Ascending aorta (tissue), 2 donors: ENCODE measurements around the gene TTLL8. TPM values are rescaled to one million over a fixed set of nuclear protein-coding genes. Genes with fewer than 3 reads are reported as not detected.

Experiments
- DNase-seq, 2 donors: peaks; one replicate each; pipeline ENCODE4 v3.0.0-alpha.2; 2019; ENCODE audit warnings: low spot score in 2 of 2
- H3K27ac ChIP-seq, 2 donors: fragments of 200-600 bp; sonication (generic); one replicate each; pipeline ENCODE4 v1.5.1; 2016 to 2017; ENCODE audit warnings: mild to moderate bottlenecking in 1 of 2
- H3K27me3 ChIP-seq: fragments of 200-600 bp; sonication (generic); one replicate; pipeline ENCODE4 v1.5.1; 2017
- H3K36me3 ChIP-seq, 2 donors: fragments of 200-600 bp; sonication (generic); one replicate each; pipeline ENCODE4 v1.5.1; 2016
- H3K4me1 ChIP-seq, 2 donors: fragments of 200-600 bp; sonication (generic); one replicate each; pipeline ENCODE4 v1.5.1; 2016 to 2017; ENCODE audit warnings: mild to moderate bottlenecking in 1 of 2
- H3K4me3 ChIP-seq, 2 donors: fragments of 200-600 bp; sonication (generic); one replicate each; pipeline ENCODE4 v1.5.1; 2016 to 2017; ENCODE audit warnings: mild to moderate bottlenecking in 1 of 2
- H3K9me3 ChIP-seq, 2 donors: fragments of 200-600 bp; sonication (generic); one replicate each; pipeline ENCODE4 v1.5.1; 2016
- intact Hi-C: fragments of 100-400 bp; cut with DNase I; formaldehyde crosslinking; loops from one replicate; pipeline ENCODE4 v1.15.1; 2023
- total RNA-seq: library from RNA; depleted of rRNA; stranded (reverse); fragments of >200 nt; gene quantifications from one replicate; pipeline ENCODE4 v1.1.0, GENCODE V29; 2016
- TF ChIP-seq, protein P1 (sequence below), 3 experiments: fragments of 200-600 bp in 2 of 3; fragments of 450-650 bp in 1 of 3; sonication (generic) in 2 of 3; IDR thresholded peaks; one replicate each; pipeline ENCODE4 v1.5.1; 2016 to 2019; ENCODE audit warnings: antibody characterized with exemption in 3 of 3, mild to moderate bottlenecking in 1 of 3, moderate library complexity in 1 of 3

The TTLL8 gene
- total RNA-seq, 1 donor from 2014 or later, result not detected

DNA sequence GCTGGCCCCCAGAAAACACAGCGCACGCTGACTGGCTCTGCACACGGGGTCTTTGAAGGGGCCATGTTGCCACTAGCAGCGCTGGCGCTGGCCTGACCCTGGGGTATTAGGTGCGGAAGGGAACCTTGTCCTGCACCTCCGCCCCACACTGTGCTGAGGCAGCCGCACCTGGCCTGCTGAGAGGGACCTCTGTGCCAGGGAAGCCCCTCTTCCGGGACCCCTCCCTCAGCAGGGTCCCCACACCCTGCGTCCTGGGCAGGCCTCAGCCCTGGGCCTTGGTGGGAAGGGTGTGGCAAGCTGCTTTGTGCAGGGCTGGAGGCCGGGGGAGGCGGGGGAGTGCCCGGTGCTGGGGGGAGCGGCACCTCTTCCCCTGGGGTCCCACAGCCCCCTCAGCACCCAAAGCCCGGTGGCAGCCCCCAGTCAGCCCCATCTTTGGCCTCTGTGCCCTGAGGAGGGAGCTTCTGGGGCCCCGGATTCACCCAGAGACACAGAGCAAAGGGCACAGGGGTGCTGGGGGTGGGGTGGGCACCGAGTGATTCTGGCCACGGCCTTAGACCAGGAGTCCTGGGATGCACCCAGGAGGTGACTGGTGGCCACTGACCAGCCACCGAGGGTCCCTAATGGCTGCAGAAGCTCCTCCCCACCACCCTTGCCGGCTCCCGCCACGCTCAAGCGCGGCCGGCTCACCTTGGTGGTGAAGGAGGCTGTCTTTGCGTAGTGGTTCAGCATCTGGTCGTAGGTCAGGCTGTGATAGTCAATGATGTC is 11.4 kb downstream of the TTLL8 start:
- TF ChIP-seq, protein P1, sequence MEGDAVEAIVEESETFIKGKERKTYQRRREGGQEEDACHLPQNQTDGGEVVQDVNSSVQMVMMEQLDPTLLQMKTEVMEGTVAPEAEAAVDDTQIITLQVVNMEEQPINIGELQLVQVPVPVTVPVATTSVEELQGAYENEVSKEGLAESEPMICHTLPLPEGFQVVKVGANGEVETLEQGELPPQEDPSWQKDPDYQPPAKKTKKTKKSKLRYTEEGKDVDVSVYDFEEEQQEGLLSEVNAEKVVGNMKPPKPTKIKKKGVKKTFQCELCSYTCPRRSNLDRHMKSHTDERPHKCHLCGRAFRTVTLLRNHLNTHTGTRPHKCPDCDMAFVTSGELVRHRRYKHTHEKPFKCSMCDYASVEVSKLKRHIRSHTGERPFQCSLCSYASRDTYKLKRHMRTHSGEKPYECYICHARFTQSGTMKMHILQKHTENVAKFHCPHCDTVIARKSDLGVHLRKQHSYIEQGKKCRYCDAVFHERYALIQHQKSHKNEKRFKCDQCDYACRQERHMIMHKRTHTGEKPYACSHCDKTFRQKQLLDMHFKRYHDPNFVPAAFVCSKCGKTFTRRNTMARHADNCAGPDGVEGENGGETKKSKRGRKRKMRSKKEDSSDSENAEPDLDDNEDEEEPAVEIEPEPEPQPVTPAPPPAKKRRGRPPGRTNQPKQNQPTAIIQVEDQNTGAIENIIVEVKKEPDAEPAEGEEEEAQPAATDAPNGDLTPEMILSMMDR (IDR thresholded peaks at IDR 0.05), result no peak
- H3K27ac ChIP-seq, result no peak overlapping the region
- no peaks in the 10 kb centered on the region for H3K4me1 ChIP-seq
- intact Hi-C loops, result no loop called here
- H3K36me3 ChIP-seq, result no peaks in the 10 kb centered on the region
- H3K9me3 ChIP-seq, result no peaks in the 10 kb centered on the region
- no peak for DNase-seq
- no peaks in the 10 kb centered on the region for H3K27me3 ChIP-seq
- H3K4me3 ChIP-seq, result no peak overlapping the region

DNA sequence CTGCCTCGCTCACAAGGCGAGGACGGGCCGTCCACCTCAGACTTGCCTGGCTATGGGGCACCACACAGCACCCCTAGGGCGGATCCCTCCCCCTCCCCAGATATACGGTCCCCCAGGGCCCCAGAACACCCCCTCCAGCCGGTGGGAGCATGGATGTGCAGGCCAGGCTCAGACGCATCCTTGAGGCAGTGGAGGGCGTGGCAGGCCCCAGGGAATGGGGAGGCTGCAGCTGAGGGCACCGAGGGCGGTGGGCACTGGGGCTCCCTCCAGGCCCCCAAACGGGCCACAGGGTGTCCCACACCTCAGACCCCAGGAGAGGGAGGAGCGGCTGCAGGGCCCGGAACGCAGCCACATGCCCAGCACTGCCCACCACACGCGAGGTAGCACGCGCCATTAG is 12.1 kb downstream of the TTLL8 start:
- Histone ChIP-seq H3K4me3 (no peak overlapping the region), H3K27ac (no peak overlapping the region), H3K36me3 (no peaks in the 10 kb centered on the region), H3K27me3 (no peaks in the 10 kb centered on the region), H3K4me1 (no peaks in the 10 kb centered on the region), H3K9me3 (no peaks in the 10 kb centered on the region)
- intact Hi-C loops, result no loop called here
- TF ChIP-seq, protein P1 (IDR thresholded peaks at IDR 0.05), result no peak
- DNase-seq, result no peak

DNA sequence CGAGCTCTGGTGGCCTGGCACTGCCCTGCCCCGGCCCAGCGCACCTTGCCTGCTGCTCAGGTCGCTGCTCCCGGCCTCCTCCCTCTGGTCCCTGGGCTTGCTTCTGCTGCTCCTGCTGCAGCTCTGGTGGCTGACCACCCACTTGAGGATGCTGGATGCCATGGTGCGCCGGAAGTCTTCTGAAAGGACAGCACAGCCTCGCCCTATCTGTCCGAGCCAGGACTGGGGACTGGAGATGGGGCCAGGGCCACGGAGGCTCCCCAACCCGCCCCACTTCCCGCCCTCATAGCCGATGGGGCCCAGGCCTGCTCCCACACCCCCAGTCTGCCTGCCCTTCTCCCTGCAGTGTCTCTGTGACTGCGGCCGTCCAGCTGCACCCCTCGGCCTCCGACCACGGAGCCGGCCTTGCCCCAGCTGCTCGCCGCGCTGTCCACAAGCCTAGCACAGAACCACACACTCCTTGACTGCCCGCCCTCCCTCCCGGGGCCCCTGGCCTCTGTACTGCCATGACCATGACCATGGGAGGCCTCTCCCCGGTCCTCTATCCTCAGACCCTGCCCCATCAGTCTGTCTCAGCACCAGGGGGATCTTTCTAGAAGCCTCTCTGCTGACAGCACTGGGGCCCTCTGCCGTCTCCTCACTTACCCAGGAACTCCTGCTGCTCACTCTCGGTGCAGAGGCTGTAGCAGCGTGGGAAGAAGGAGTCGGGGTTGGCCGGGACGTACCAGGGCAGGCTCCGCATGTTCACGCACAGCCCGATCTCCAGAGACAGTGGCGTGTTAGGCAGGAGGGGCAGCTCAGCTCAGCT is 12.7 kb downstream of the TTLL8 start:
- Histone ChIP-seq H3K36me3 (no peaks in the 10 kb centered on the region), H3K27me3 (no peaks in the 10 kb centered on the region), H3K9me3 (no peaks in the 10 kb centered on the region), H3K27ac (no peak overlapping the region), H3K4me1 (no peaks in the 10 kb centered on the region), H3K4me3 (no peak overlapping the region)
- TF ChIP-seq, protein P1 (IDR thresholded peaks at IDR 0.05), result no peak
- intact Hi-C loops, result no loop called here
- DNase-seq, result no peak

DNA sequence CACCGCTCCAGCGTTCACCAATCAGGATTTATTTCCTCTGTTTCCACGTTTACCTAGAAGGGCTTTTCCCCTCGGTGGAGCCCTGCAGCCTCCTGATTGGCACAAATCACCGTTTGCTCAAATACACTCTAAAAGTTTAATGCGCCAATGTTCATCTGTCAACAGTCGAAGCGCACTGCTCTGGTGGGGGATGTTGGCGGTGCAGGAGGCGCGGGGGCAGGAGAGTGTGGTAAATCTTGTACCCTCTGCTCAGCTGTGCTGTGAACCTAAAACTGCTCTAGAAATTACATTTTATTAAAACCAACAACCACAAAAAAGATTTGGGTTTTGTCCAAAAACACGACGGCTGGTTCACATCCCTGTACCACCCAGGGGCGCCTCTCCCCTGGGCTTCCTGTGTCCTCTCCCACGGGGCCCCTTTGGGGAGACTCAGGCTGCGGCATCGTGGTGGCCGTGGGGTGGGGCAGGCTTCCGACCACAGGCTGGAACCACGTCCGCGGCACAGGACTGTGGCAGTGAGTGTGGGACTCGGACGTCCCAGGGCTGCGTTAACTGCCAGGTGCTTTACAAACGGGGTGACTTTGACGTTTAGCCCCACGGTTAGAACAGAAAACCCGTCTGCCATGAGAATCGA is 13.5 kb downstream of the TTLL8 start:
- TF ChIP-seq, protein P1 (IDR thresholded peaks at IDR 0.05), result no peak
- Histone ChIP-seq H3K4me1 (no peaks in the 10 kb centered on the region), H3K27me3 (no peaks in the 10 kb centered on the region), H3K27ac (no peak overlapping the region), H3K4me3 (no peak overlapping the region), H3K36me3 (no peaks in the 10 kb centered on the region), H3K9me3 (no peaks in the 10 kb centered on the region)
- DNase-seq, result no peak
- intact Hi-C loops, result no loop called here

DNA sequence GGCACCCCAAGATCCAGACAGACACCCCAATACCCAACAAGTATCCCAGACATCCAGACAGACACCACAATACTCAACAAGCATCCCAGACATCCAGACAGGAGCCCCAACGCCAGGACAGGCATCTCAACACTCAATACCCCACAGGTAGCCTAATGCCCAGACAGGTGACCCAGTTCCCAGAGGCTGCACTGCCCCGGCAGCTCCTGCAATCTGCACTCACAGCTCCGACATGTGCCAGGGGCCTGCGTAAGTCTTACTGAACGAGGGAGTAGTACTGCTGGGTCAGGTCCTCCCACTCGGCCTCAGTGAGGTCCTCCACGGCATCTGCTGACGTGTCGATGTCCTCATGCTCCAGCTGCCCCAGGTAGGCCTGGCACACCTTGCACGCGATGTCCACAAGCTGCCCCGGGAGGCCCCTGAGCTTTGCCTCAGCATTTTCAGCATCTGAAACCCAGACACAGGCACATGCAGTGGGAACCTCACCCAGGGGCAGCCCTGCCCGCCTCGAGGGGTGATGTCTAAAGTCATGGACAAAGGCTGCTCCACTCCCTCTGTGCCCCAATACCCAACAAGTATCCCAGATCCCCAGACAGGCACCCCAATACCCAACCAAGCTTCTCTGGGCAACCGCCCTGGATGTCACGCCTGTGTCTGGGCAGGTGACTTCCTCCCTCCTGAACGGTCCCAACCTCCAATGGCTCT is 16.6 kb downstream of the TTLL8 start:
- Histone ChIP-seq H3K36me3 (no peaks in the 10 kb centered on the region), H3K4me3 (no peak overlapping the region), H3K27ac (no peak overlapping the region), H3K27me3 (no peaks in the 10 kb centered on the region), H3K4me1 (no peaks in the 10 kb centered on the region), H3K9me3 (peaks cover 0 to 6% of the 10 kb centered on the region in 2 donors)
- intact Hi-C loops, result no loop called here
- DNase-seq, result no peak
- TF ChIP-seq, protein P1 (IDR thresholded peaks at IDR 0.05), result no peak
